ENCODE results near the gene RAB3GAP2.
"Not testable (repeated sequence)": the region's sequence is repeated elsewhere in the genome, so short reads cannot be mapped to it uniquely, and the experiment has no call there.

DNA sequence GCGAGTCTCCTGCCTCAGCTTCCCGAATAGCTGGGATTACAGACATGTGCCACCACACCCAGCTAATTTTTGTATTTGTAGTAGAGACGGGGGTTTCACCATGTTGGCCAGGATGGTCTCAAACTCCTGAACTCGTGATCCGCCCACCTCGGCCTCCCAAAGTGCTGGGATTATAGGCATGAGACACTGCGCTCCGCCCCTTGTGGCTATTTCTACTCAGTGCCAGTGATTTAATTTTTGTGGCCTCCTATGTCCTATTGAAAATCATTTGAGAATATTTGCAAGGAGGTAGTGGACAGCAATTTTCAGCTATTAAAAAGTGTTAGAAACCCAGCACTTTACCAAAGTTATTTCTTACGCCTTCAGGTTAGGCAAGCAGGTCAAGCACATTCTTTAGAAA is 36.0 kb downstream of the RAB3GAP2 start:
- not testable (repeated sequence) for TF ChIP-seq POLR2A (IDR thresholded peaks at IDR 0.05; ENCODE audit: low read length); GATA1 (IDR thresholded peaks at IDR 0.05; ENCODE audit: low read depth, low read length)

All from erythroblast (primary cell).